GM23338 (cell line): ENCODE measurements around the gene CACNA1C. TPM values are rescaled to one million over a fixed set of nuclear protein-coding genes. Genes with fewer than 3 reads are reported as not detected.

Experiments
- ATAC-seq: fragments of 200-7000 bp; cut with Tn5 transposase; 3 replicates; pipeline ENCODE4 v1.9.1; 2020
- DNase-seq: peaks from one replicate; pipeline ENCODE4 v3.0.0-alpha.2; 2015; ENCODE audit warnings: low spot score
- H2AFZ ChIP-seq: fragments of 200-600 bp; sonication (generic); 2 replicates; pipeline ENCODE4 v1.8.0; 2016; ENCODE audit warnings: antibody characterized with exemption, mild to moderate bottlenecking, moderate library complexity
- H3F3A ChIP-seq: fragments of 200-600 bp; sonication (generic); replicated peaks from 2 replicates; pipeline ENCODE4 v1.8.0; 2017; ENCODE audit warnings: antibody characterized with exemption, mixed run types, low read depth
- H3K27ac ChIP-seq: fragments of 200-600 bp; sonication (generic); 2 replicates; pipeline ENCODE4 v1.6.1; 2016; ENCODE audit warnings: low read depth
- H3K27me3 ChIP-seq: fragments of 200-600 bp; sonication (generic); 2 replicates; pipeline ENCODE4 v1.8.0; 2016; ENCODE audit warnings: mild to moderate bottlenecking, mixed run types, moderate library complexity; ENCODE audit not compliant: insufficient read depth
- H3K36me3 ChIP-seq: fragments of 200-600 bp; sonication (generic); 2 replicates; pipeline ENCODE4 v1.8.0; 2016; ENCODE audit warnings: mild to moderate bottlenecking; ENCODE audit not compliant: insufficient read depth
- H3K4me1 ChIP-seq: fragments of 200-600 bp; sonication (generic); 2 replicates; pipeline ENCODE4 v1.8.0; 2016; ENCODE audit warnings: mild to moderate bottlenecking, moderate library complexity; ENCODE audit not compliant: insufficient read depth
- H3K4me2 ChIP-seq: fragments of 200-600 bp; sonication (generic); 2 replicates; pipeline ENCODE4 v1.7.1; 2017; ENCODE audit warnings: mixed run types
- H3K4me3 ChIP-seq: fragments of 200-600 bp; sonication (generic); 2 replicates; pipeline ENCODE4 v1.6.1; 2016; ENCODE audit warnings: mixed run types
- H3K79me2 ChIP-seq: fragments of 200-600 bp; sonication (generic); replicated peaks from 2 replicates; pipeline ENCODE4 v1.8.0; 2017; ENCODE audit warnings: mild to moderate bottlenecking; ENCODE audit not compliant: insufficient read depth
- H3K9me2 ChIP-seq: fragments of 200-600 bp; sonication (generic); 2 replicates; pipeline ENCODE4 v1.8.0; 2017; ENCODE audit not compliant: insufficient read depth
- H4K20me1 ChIP-seq: fragments of 200-600 bp; sonication (generic); replicated peaks from 2 replicates; pipeline ENCODE4 v1.8.0; 2017; ENCODE audit warnings: mild to moderate bottlenecking; ENCODE audit not compliant: insufficient read depth
- H3K27ac Mint-ChIP-seq: 2 replicates; pipeline ENCODE4 v1.8.0; 2020; ENCODE audit warnings: inconsistent platforms, mild to moderate bottlenecking, moderate library complexity, mixed read lengths
- H3K27me3 Mint-ChIP-seq: 3 replicates; pipeline ENCODE4 v1.8.0; 2022; ENCODE audit warnings: low read depth, mild to moderate bottlenecking, moderate library complexity, mixed read lengths, inconsistent platforms; ENCODE audit not compliant: insufficient read depth, poor library complexity
- H3K36me3 Mint-ChIP-seq: 3 replicates; pipeline ENCODE4 v1.8.0; 2021; ENCODE audit warnings: low read depth, mild to moderate bottlenecking, inconsistent platforms, moderate library complexity, mixed read lengths
- H3K4me1 Mint-ChIP-seq: 3 replicates; pipeline ENCODE4 v1.8.0; 2020; ENCODE audit warnings: mild to moderate bottlenecking, inconsistent platforms, mixed read lengths
- H3K4me3 Mint-ChIP-seq: 3 replicates; pipeline ENCODE4 v1.8.0; 2021; ENCODE audit warnings: moderate library complexity, mild to moderate bottlenecking, inconsistent platforms, mixed read lengths
- H3K9me3 Mint-ChIP-seq: 3 replicates; pipeline ENCODE4 v1.8.0; 2020; ENCODE audit warnings: moderate library complexity, mild to moderate bottlenecking, inconsistent platforms, mixed read lengths
- CREB1 ChIP-seq: fragments of 250-450 bp; sonication (Bioruptor Pico); IDR thresholded peaks from 2 replicates; pipeline ENCODE4 v1.5.0; 2020; ENCODE audit warnings: low read depth, mild to moderate bottlenecking, moderate library complexity
- EZH2phosphoT487 ChIP-seq: fragments of 200-600 bp; sonication (generic); IDR thresholded peaks from one replicate; pipeline ENCODE4 v1.8.1; 2018; ENCODE audit warnings: antibody characterized with exemption; ENCODE audit not compliant: unreplicated experiment
- NANOG ChIP-seq: IDR thresholded peaks from 2 replicates; pipeline ENCODE4 v1.6.1; 2016; ENCODE audit warnings: antibody characterized with exemption, borderline replicate concordance
- POLR2AphosphoS5 ChIP-seq: IDR thresholded peaks from 2 replicates; pipeline ENCODE4 v1.6.1; 2016; ENCODE audit warnings: antibody characterized with exemption, low read depth
- STAT1 ChIP-seq: IDR thresholded peaks from one replicate; pipeline ENCODE4 v1.6.1; 2016; ENCODE audit warnings: antibody characterized with exemption; ENCODE audit not compliant: unreplicated experiment
- ZNF114 ChIP-seq: fragments of 250-450 bp; sonication (Bioruptor Pico); IDR thresholded peaks from 2 replicates; pipeline ENCODE4 v1.5.0; 2020; ENCODE audit warnings: mild to moderate bottlenecking, moderate library complexity
- ZNF331 ChIP-seq: fragments of 250-450 bp; sonication (Bioruptor Pico); IDR thresholded peaks from 2 replicates; pipeline ENCODE4 v1.5.0; 2020; ENCODE audit warnings: low read depth, mild to moderate bottlenecking, moderate library complexity
- polyA plus RNA-seq: library from polyadenylated mRNA; unstranded; fragments of >200 nt; fragmentation: Nextera tagmentation; extraction: Ambion mirVana; gene quantifications from 2 replicates; pipeline ENCODE4 v1.2.1, GENCODE V29; 2016
- total RNA-seq: library from RNA; depleted of rRNA; stranded (reverse); fragments of >200 nt; shearing (Covaris generic); gene quantifications from 2 replicates; pipeline ENCODE4 v1.2.3, GENCODE V29; 2014
- TF ChIP-seq, protein P1 (sequence below): IDR thresholded peaks from one replicate; pipeline ENCODE4 v1.6.1; 2018; ENCODE audit warnings: antibody characterized with exemption; ENCODE audit not compliant: unreplicated experiment
- TF ChIP-seq, protein P2 (sequence below), 2 experiments: fragments of 200-600 bp in 1 of 2; sonication (generic) in 1 of 2; conservative IDR thresholded peaks; 2 replicates each; pipeline versions ENCODE4 v1.5.1 to v1.6.1; 2016 to 2017; ENCODE audit warnings: antibody characterized with exemption in 2 of 2, low read depth in 2 of 2, mild to moderate bottlenecking in 2 of 2, moderate library complexity in 1 of 2
- TF ChIP-seq, protein P3 (sequence below): fragments of 250-450 bp; sonication (Bioruptor Pico); IDR thresholded peaks from 2 replicates; pipeline ENCODE4 v1.5.0; 2020; ENCODE audit warnings: mild to moderate bottlenecking, moderate library complexity

CACNA1C gene
- total and polyA plus RNA-seq, 2 experiments from 2014 or later, result 0.78 to 2.1 TPM

DNA sequence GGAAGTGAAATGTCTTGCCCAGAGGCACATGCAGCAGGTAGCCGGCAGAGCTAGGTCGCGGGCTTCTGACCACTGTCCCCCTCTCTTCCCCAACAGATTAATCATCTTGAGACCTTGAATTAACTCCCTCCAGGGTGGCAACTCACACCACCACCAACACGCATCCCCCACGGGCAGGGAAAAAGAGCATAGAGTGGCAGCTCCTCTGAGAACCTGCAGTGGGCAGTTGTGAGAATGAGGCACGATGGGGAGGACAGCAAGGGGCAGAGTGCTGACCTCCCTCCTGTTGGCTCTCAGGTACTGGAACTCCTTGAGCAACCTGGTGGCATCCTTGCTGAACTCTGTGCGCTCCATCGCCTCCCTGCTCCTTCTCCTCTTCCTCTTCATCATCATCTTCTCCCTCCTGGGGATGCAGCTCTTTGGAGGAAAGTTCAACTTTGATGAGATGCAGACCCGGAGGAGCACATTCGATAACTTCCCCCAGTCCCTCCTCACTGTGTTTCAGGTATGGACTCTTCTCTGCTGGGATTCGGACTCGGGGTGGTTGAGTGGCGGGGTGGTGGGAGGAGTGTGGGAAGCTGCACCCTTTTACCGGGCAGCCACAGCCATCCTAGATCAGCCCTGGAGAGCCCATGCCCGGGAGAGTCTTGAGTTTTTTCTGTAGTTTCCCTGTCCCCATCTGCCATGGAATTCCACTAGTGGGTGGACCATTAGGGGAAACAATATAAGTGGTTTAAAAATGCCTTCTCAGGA, 528.7 kb downstream of the CACNA1C start:
- peaks cover 14% of the 10 kb centered on the region for H3K27me3 Mint-ChIP-seq
- no peaks in the 10 kb centered on the region for H3K36me3 ChIP-seq
- no peaks in the 10 kb centered on the region; the same call in 1 of the 2 replicates for H4K20me1 ChIP-seq
- no peak overlapping the region for H2AFZ ChIP-seq
- H3K27me3 ChIP-seq, result peaks cover 4% of the 10 kb centered on the region; the same call in 1 of the 2 replicates
- H3K9me2 ChIP-seq, result no peaks in the 10 kb centered on the region
- TF ChIP-seq POLR2AphosphoS5, result no peak
- TF ChIP-seq NANOG, result no peak
- no peak for TF ChIP-seq ZNF114 (CRISPR knock-in tag)
- no peak for TF ChIP-seq CREB1 (CRISPR knock-in tag)
- TF ChIP-seq, protein P1, sequence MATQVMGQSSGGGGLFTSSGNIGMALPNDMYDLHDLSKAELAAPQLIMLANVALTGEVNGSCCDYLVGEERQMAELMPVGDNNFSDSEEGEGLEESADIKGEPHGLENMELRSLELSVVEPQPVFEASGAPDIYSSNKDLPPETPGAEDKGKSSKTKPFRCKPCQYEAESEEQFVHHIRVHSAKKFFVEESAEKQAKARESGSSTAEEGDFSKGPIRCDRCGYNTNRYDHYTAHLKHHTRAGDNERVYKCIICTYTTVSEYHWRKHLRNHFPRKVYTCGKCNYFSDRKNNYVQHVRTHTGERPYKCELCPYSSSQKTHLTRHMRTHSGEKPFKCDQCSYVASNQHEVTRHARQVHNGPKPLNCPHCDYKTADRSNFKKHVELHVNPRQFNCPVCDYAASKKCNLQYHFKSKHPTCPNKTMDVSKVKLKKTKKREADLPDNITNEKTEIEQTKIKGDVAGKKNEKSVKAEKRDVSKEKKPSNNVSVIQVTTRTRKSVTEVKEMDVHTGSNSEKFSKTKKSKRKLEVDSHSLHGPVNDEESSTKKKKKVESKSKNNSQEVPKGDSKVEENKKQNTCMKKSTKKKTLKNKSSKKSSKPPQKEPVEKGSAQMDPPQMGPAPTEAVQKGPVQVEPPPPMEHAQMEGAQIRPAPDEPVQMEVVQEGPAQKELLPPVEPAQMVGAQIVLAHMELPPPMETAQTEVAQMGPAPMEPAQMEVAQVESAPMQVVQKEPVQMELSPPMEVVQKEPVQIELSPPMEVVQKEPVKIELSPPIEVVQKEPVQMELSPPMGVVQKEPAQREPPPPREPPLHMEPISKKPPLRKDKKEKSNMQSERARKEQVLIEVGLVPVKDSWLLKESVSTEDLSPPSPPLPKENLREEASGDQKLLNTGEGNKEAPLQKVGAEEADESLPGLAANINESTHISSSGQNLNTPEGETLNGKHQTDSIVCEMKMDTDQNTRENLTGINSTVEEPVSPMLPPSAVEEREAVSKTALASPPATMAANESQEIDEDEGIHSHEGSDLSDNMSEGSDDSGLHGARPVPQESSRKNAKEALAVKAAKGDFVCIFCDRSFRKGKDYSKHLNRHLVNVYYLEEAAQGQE, result no peak
- TF ChIP-seq STAT1, result no peak
- no peak for TF ChIP-seq EZH2phosphoT487
- TF ChIP-seq, protein P2, sequence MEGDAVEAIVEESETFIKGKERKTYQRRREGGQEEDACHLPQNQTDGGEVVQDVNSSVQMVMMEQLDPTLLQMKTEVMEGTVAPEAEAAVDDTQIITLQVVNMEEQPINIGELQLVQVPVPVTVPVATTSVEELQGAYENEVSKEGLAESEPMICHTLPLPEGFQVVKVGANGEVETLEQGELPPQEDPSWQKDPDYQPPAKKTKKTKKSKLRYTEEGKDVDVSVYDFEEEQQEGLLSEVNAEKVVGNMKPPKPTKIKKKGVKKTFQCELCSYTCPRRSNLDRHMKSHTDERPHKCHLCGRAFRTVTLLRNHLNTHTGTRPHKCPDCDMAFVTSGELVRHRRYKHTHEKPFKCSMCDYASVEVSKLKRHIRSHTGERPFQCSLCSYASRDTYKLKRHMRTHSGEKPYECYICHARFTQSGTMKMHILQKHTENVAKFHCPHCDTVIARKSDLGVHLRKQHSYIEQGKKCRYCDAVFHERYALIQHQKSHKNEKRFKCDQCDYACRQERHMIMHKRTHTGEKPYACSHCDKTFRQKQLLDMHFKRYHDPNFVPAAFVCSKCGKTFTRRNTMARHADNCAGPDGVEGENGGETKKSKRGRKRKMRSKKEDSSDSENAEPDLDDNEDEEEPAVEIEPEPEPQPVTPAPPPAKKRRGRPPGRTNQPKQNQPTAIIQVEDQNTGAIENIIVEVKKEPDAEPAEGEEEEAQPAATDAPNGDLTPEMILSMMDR (conservative IDR thresholded peaks at IDR 0.05; ENCODE audit: low read depth in 2 of 2), result no peak
- TF ChIP-seq ZNF331, result no peak
- TF ChIP-seq, protein P3, sequence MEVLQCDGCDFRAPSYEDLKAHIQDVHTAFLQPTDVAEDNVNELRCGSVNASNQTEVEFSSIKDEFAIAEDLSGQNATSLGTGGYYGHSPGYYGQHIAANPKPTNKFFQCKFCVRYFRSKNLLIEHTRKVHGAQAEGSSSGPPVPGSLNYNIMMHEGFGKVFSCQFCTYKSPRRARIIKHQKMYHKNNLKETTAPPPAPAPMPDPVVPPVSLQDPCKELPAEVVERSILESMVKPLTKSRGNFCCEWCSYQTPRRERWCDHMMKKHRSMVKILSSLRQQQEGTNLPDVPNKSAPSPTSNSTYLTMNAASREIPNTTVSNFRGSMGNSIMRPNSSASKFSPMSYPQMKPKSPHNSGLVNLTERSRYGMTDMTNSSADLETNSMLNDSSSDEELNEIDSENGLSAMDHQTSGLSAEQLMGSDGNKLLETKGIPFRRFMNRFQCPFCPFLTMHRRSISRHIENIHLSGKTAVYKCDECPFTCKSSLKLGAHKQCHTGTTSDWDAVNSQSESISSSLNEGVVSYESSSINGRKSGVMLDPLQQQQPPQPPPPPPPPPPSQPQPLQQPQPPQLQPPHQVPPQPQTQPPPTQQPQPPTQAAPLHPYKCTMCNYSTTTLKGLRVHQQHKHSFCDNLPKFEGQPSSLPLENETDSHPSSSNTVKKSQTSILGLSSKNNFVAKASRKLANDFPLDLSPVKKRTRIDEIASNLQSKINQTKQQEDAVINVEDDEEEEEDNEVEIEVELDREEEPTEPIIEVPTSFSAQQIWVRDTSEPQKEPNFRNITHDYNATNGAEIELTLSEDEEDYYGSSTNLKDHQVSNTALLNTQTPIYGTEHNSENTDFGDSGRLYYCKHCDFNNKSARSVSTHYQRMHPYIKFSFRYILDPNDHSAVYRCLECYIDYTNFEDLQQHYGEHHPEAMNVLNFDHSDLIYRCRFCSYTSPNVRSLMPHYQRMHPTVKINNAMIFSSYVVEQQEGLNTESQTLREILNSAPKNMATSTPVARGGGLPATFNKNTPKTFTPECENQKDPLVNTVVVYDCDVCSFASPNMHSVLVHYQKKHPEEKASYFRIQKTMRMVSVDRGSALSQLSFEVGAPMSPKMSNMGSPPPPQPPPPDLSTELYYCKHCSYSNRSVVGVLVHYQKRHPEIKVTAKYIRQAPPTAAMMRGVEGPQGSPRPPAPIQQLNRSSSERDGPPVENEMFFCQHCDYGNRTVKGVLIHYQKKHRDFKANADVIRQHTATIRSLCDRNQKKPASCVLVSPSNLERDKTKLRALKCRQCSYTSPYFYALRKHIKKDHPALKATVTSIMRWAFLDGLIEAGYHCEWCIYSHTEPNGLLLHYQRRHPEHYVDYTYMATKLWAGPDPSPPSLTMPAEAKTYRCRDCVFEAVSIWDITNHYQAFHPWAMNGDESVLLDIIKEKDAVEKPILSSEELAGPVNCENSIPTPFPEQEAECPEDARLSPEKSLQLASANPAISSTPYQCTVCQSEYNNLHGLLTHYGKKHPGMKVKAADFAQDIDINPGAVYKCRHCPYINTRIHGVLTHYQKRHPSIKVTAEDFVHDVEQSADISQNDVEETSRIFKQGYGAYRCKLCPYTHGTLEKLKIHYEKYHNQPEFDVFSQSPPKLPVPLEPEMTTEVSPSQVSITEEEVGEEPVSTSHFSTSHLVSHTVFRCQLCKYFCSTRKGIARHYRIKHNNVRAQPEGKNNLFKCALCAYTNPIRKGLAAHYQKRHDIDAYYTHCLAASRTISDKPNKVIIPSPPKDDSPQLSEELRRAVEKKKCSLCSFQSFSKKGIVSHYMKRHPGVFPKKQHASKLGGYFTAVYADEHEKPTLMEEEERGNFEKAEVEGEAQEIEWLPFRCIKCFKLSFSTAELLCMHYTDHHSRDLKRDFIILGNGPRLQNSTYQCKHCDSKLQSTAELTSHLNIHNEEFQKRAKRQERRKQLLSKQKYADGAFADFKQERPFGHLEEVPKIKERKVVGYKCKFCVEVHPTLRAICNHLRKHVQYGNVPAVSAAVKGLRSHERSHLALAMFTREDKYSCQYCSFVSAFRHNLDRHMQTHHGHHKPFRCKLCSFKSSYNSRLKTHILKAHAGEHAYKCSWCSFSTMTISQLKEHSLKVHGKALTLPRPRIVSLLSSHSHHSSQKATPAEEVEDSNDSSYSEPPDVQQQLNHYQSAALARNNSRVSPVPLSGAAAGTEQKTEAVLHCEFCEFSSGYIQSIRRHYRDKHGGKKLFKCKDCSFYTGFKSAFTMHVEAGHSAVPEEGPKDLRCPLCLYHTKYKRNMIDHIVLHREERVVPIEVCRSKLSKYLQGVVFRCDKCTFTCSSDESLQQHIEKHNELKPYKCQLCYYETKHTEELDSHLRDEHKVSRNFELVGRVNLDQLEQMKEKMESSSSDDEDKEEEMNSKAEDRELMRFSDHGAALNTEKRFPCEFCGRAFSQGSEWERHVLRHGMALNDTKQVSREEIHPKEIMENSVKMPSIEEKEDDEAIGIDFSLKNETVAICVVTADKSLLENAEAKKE, result no peak
- H3K79me2 ChIP-seq, result no peaks in the 10 kb centered on the region
- no peak overlapping the region for H3K4me2 ChIP-seq
- no peaks in the 10 kb centered on the region for H3F3A ChIP-seq
- H3K4me1 Mint-ChIP-seq, result peaks cover 3% of the 10 kb centered on the region
- no peaks in the 10 kb centered on the region for H3K36me3 Mint-ChIP-seq
- H3K9me3 Mint-ChIP-seq, result no peaks in the 10 kb centered on the region; the same call in 2 of the 3 replicates
- H3K27ac ChIP-seq, result no peak overlapping the region
- no peak overlapping the region for H3K27ac Mint-ChIP-seq
- ATAC-seq (no peak), DNase-seq (no peak)
- no peak overlapping the region for H3K4me3 Mint-ChIP-seq
- H3K4me3 ChIP-seq, result no peak overlapping the region
- H3K4me1 ChIP-seq, result peaks cover 3% of the 10 kb centered on the region; the same call in 1 of the 2 replicates
